Placental epithelial cell (primary cell): ENCODE data around the gene LGALS16. TPM values are rescaled to one million over a fixed set of nuclear protein-coding genes. Genes with fewer than 3 reads are reported as not detected.

Experiments
- small RNA-seq: library from RNA; depleted of rRNA; stranded (forward); fragments of <200 nt; gene quantifications from one replicate; pipeline ENCODE3, GENCODE V24; 2012
- total RNA-seq: library from RNA; depleted of rRNA; stranded (reverse); fragments of >200 nt; gene quantifications from 2 replicates; pipeline ENCODE4 v1.2.3, GENCODE V29; 2012

Gene LGALS16, protein sequence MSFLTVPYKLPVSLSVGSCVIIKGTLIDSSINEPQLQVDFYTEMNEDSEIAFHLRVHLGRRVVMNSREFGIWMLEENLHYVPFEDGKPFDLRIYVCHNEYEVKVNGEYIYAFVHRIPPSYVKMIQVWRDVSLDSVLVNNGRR
- total RNA-seq, result not detected in 2 replicates

DNA sequence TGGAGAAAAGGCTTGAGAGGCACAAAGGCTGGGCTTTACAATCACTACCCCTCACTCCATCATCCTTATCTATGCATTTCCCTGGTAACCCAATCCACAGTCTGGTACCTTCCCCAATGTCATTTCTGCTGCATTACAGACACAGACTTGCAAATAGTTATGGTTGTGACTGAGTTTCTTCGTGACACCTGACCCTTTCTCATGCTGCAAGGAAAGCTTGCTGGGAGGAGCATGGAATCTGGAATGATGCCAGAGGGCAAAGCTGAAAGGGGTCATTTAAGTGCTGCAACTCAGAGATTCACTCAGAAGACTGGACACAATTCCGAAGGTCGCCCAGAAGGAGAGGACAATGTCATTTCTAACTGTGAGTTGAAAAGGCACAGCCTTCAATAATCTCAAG, at the start of gene LGALS16:
LGALS16 (plus strand) TSS at position 301 of the 400 bp plus-strand sequence; CDS start at position 350, 49 bp downstream.

DNA sequence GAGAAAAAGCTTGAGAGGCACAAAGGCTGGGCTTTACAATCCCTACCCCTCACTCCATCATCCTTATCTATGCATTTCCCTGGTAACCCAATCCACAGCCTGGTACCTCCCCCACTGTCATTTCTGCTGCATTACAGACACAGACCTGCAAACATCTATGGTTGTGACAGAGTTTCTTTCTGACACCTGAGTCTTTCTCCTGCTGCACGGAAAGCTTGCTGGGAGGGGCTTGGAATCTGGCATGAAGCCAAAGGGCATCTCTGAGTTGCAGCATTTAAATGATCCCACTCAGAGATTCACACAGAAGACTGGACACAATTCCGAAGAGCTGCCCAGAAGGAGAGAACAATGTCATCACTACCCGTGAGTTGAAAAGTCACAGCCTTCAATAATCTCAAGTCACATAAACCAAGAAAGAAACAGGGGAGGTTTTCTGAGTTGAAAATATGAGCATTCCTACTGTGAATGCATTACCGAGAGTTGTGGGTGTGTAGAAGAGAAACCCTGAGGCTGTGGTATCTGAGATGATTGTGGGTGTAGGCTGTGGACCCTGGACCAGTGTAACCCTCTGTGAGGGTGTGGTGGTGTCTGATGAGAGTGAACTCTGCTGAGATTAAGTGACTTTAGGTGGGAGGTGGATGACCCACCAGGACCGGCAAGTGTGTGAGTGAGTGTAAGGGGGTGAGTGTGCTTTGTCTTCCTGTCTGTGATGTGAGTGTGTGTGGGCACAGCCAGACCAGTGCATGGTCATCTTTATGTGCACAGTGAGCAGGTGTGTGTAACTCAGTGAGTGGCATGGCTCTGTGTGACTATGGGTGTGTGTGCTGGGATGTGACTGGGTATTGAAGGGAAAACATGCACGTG, 48.7 kb downstream of the LGALS16 start, which contains the start of gene LGALS14:
LGALS14 (plus strand) TSS at position 301 of the 864 bp plus-strand sequence; CDS start at position 349, 48 bp downstream.

Small RNAs within 50 kb of the gene (small RNA-seq; reads per million reads assigned to genes)
- not detected for gene AC005176.2
- gene RPS29P27, result not detected
- not detected for gene RPS29P30

Other genes starting within 250 kb of the LGALS16 start
- gene ZFP36, start 249.1 kb upstream of the LGALS16 start, total RNA-seq, result 16.2 and 16.9 TPM in 2 replicates
- gene PLEKHG2, start 243.2 kb upstream of the LGALS16 start, total RNA-seq, result 17.5 and 29.4 TPM in 2 replicates
- 123 and 173 TPM in 2 replicates for gene RPS16, start 220.0 kb upstream of the LGALS16 start, total RNA-seq
- 84.8 and 94.0 TPM in 2 replicates for gene SUPT5H, start 210.3 kb upstream of the LGALS16 start, total RNA-seq
- 35.3 and 58.7 TPM in 2 replicates for gene TIMM50, start 175.1 kb upstream of the LGALS16 start, total RNA-seq
- gene DLL3, start 157.0 kb upstream of the LGALS16 start, total RNA-seq, result under 0.01 TPM in 1 of 2 replicates, not detected in the other
- not detected in 2 replicates for gene SELENOV, start 140.8 kb upstream of the LGALS16 start, total RNA-seq
- gene EID2B, start 123.1 kb upstream of the LGALS16 start, total RNA-seq, result 1.1 and 1.2 TPM in 2 replicates
- gene EID2, start 115.8 kb upstream of the LGALS16 start, total RNA-seq, result 6.3 and 14.4 TPM in 2 replicates
- not detected in 2 replicates for gene LGALS13, start 53.4 kb upstream of the LGALS16 start, total RNA-seq
- gene LGALS14, start 48.6 kb downstream of the LGALS16 start, total RNA-seq, result not detected in 2 replicates
- not detected in 2 replicates for gene CLC, start 82.1 kb downstream of the LGALS16 start, total RNA-seq
- not detected in 2 replicates for gene LEUTX, start 122.9 kb downstream of the LGALS16 start, total RNA-seq
- 38.8 and 41.6 TPM in 2 replicates for gene DYRK1B, start 178.2 kb downstream of the LGALS16 start, total RNA-seq
- 101 and 123 TPM in 2 replicates for gene FBL, start 190.5 kb downstream of the LGALS16 start, total RNA-seq